ENCODE measurements around the gene CCDC57.
"Not testable (repeated sequence)": the region's sequence is repeated elsewhere in the genome, so short reads cannot be mapped to it uniquely, and the experiment has no call there.

CCDC57 gene

DNA sequence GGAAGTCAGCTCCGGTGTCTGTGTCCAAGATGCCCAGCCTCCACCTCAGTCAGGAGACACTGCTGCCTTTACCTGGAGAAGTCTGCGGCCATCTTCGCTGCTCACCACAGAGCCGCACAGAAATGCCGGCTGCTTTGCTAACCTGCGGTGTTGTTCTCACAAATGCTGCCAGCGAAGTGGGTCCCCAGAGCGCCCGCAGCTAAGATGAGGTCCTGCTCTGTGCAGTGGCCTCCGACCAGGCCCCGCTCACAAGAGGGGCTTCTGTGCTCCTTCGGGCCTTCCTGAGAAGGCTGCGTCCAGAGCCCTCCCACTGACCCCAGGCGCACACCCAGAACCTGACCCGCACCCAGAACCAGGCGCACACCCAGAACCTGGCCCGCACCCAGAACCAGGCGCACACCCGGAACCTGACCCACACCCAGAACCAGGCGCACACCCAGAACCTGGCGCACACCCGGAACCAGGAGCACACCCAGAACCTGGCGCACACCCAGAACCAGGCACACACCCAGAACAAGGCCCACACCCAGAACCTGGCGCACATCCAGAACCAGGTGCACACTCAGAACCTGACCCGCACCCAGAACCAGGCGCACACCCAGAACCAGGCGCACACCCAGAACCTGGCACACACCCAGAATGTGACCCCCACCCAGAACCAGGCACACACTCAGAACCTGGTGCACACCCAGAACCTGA lies 63.1 kb downstream of the CCDC57 start:
- no peak for DNase-seq

DNA sequence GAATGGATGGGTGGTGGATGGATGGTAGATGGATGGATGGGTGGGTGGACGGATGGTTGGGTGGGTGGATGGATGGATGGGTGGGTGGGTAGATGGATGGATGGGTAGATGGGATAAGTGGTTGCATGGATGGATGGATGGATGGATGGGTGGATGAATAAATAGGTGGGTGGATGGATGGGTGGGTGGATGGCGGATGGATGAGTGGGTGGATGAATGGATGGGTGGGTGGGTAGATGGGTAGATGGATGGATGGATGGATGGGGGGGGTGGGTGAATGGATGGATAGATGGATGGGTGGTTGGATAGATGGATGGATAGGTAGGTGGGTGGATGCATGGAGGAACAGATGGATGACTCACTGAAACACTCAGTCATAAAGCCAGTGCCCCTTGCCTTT lies 63.6 kb downstream of the CCDC57 start:
- DNase-seq: no peak

DNA sequence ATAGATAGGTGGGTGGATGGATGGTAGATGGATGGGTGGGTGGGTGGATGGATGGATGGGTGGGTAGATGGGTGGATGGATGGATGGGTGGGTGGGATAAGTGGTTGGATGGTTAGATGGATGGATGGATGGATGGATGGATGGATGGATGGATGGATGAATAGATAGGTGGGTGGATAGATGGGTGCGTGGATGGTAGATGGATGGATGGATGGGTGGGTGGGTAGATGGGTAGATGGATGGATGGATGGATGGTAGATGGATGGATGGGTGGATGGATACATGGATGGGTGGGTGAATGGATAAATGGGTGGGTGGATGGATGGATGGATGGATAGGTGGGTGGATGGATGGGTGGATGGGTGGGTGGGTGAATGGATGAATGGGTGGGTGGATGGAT lies 64.6 kb downstream of the CCDC57 start:
- no peak for DNase-seq

DNA sequence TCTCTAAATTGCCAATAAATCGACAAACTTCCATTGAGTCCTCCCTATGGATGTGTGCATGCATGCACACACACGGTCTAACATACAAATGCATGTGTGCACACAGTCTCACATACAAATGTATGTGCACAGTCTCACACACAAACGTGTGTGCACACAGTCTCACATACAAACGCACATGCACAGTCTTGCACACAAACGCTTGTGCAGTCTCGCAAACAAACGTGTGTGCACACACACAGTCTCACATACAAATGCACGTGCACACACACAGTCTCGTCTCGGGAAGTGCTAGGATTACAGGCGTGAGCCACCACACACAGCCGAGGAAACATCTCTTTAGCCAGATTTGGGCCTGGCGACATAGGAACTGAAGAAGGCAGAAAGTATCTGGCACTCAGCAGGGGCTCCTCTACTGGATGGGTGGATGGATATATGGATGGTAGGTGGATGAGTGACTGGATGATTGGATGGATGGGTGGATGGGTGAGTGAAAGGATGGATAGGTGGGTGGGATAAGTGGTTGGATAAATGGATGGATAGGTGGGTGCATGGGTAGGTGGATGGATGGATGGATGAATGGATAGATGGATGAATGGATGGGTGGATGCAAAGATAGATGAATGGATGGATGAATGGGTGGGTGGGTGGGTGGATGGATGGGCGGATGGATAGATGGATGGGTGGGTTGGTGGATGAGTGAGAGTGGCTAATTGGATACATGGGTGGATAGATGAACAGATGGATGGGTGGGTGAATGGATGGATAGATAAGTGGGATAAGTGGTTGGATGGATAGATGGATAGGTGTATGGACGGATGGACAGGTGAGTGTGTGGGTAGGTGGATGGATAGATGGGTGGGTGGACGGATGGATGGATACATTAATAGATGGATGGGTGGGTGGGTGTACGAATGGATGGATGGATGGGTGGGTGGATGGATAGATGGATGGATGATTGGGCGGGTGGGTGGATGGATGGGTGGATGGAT lies 65.7 kb downstream of the CCDC57 start:
- DNase-seq: no peak

DNA sequence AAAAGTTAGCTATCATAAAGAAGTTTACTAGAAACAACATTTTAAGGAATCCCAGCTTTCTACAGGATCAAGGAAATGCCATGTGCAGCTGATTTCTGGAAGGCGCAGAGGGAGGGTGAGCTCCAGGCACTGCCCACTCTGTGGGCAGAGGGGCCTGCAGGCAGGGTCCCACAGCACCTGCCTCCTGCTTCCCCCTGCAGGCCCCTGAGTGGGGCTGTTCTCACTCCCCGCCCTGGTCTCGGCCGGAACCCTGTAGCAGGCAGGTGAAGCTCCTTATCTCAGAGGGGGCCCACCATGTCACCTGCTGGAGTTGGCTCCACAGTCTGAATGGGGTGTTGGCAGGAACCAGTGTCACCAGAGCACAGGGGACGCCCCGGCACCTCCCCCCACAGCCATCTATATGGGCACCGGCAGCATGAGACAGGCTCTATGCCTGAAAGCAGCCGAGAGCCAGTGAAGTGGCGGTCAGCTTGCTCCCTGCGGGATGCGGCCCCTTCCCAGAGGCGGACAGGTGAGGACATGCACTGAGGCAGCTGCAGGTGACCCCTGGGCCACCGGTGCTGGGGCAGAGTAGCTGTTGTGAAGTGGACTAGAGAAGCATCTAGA lies 67.0 kb downstream of the CCDC57 start:
- no peak for DNase-seq

DNA sequence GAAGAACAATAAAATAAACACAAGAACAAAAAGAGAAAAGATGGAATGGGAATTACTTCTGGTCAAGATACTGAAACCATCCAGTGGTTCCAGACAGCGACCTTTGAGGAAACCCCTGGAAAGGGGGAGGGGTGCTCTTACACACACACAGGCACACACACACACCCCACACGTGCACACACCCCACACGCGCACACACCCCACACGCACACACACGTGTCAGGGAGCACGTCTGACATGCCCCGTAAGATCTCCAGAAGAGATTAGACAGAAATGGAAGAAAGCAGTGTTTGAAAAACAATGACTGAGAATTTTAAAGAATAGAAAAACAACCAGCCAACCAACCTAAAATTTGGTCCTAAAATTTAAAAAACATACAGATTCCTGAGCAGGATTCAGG lies 69.3 kb downstream of the CCDC57 start:
- DNase-seq: no peak

DNA sequence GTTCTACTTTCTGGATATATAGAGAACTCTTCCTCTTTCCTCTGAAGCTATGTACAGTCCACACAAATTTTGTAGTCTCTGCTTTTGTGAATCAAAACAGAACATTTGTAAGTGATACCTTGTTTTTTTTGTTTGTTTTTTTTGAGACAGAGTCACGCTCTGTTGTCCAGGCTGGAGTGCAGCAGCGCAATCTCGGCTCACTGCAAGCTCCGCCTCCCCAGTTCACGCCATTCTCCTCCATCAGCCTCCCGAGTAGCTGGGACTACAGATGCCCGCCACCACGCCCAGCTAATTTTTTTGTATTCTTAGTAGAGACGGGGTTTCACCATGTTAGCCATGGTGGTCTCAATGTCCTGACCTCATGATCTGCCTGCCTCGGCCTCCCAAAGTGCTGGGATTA lies 72.7 kb downstream of the CCDC57 start:
- DNase-seq: not testable (repeated sequence)

DNA sequence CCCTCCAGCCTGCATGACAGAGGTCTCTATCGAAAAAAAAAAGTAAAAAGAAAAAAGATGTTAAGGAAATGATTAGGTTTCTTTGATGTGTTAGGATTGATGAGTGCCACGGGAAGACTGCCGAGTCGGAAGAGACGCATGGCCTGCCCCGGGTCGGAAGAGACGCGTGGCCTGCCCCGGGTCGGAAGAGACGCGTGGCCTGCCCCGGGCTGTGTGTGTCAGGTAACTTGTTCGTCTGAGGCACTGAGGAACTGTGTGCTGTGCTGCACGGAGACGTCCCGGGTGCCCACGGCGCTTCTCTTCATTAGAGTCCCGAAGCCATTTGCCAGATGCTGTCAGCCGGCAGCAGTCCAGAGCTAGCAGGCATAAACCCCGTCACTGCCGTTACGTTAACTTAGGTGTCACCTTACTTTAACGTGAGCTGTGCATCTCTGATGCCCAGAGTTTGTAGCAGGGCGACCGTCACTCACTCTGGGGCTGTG lies 74.1 kb downstream of the CCDC57 start:
- no peak for DNase-seq

DNA sequence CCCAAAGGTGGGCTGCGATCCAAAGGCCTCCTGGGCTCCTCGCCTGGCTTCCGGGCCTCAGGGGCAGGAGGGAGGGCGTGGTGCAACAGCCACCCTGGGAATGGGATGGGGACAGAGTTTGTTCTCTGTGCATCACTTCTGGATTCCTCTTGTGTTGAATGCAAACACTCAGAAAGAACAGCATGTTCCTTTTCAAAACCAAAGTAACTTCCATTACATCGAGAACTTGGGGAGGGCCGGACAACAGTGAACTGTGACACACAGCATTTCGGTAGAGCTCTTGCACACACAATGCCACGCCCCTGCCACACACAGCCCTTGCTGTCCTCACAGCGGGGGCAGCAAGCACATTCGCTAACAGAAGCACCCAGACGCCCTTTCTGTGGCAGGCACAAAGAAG lies 78.5 kb downstream of the CCDC57 start:
- DNase-seq: no peak

DNA sequence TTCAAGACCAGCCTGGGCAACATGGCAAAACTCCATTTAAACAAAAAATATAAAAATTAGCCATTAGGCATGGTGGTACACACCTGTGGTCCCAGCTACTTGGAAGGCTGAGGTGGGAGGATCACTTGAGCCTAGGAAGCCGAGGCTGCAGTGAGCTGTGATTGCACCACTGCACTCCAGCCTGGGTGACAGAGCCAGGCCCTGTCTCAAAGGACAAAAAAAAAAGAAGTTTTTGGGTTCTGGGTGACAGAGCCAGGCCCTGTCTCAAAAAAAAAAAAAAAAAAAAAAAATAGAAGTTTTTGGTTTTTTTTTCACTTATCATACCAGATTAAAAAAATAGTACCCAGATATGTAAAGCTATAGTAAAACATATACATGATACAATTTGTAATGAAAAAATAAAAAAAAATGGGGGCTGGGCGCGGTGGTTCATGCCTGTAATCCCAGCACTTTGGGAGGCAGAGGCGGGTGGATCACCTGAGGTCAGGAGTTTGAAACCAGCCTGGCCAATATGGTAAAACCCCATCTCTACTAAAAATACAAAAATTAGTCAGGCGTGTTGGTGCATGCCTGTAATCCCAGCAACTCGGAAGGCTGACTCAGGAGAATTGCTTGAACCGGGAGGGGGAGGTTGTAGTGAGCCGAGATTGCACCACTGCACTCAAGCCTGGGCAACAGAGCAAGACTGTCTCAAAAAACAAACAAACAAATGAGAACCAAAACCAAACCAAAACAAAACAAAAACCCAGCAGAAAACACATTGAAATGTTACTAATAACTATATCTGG lies 79.3 kb downstream of the CCDC57 start:
- DNase-seq: peak; percentile 9 to 61 (median 53)

DNA sequence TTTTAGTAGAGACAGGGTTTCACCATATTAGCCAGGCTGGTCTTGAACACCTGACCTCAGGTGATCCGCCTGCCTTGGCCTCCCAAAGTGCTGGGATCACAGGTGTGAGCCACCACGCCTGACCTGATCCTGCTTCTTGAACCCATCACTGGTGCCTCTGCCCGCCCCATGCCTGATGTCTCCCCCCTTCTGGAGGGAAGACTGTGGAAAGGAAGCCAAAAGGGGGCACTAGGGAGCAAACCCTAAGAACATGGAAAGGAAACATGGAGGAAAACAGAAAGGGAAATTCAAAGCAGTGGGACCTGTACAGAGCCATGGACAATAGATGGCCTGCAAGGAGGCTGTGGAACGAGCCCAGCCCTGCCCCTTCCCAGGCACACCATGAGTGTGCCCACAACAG lies 83.5 kb downstream of the CCDC57 start:
- DNase-seq: peak in 2 of 3 donors; percentile 14 to 30

DNA sequence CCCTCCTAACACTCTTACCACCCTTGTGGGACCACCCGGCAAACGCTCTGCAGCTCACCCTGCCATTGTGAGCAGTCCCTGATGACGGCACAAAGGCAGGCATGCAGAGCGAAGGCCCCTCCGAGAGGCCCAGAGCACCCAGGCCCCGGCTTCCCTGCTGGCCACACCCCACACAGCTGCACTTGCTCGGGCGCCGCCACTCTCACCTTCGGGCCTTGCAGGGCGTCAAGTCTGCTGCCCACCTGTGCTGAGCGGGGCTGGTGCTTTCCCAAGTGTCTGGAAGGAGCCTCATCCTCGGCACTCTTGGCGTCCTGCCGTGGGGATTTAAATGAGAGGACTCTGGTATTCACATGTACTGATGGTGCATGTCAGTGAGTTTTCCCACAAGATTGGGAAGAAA lies 84.4 kb downstream of the CCDC57 start:
- DNase-seq: no peak

DNA sequence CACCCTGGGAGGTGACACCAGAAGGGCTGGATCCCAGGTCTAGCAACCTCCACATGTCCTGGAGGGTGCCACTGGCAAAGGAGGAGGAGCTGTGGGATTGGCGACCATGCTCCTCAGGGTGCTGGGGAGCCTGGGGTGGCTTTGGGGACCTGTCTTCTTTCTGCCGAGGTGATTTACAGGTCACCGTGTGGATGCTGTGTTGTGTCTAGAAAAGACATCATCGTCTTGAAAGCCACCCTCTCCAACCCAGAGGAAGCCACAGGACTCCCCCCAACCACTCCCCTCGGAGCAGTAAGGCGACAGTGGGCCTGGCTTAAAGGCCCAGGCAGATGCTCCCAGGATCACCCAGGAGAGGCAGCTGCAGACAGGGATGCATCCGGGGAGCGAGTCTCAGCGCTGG lies 84.9 kb downstream of the CCDC57 start:
- DNase-seq: no peak

DNA sequence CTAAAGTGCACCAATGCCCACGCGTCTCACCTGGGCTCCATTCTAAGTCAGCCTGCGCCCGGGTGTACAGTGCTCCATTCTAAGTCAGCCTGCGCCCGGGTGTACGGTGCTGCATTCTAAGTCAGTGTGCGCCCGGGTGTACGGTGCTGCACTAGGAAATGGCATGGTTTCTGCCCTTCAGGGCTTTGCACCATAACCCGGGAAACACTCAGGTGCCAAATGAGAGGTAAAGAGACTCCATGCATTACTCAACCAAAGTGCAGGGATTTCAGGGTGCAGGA lies 85.4 kb downstream of the CCDC57 start:
- DNase-seq: no peak

DNA sequence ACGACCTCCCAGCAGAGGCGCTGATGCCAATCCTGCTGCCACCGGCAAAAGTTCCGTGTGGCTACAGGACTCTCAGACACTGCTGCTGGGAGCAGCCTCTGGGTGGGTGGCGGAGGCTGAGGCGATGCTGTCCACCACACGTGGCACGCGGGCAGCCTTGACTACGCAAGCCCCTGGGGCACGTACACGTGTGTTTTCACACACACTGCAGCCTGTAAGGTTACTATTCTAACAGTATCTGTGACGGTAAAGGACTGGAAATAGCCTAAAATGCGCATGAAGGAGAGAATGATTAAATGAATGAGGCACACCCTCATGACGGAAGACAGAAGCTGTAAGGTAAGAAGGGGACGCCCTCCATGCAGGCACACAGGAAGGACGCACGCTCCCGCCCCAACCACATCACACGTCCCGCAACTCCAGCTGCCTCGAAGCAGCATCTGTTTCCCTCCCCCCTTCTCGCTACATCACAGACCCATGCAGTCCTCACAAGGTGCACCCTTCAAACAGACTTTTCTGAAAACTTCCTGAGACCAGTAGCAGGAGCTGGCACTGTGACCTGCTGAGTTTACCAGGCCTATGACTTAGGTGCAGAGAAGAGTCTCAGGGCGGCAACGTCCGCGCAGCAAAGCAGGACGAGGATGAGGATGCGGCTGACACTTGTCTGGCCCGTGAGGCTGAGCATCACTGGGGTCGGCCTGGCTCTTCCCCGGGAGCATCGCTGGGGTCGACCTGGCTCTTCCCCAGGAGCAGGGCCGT lies 85.9 kb downstream of the CCDC57 start:
- no peak for DNase-seq

DNA sequence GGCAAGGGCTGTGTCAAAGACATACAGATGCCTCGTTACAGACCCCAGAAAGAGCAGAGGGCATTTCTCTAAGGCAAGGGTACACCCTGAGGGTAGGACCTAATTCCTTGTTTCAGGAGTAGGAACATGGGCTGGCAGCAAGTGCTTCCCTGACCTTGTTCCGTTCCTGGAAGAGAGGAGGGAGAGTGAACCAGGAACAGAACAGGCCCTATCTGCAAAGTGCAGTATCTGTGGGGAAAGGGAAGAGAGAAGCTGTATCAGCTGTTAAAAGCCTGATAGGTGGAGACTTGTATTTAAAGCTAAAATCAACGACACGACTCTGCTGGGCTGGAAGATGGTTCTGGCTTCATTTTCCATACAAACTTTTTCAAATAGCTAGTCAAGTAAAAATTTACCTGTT lies 88.5 kb downstream of the CCDC57 start:
- DNase-seq: no peak

DNA sequence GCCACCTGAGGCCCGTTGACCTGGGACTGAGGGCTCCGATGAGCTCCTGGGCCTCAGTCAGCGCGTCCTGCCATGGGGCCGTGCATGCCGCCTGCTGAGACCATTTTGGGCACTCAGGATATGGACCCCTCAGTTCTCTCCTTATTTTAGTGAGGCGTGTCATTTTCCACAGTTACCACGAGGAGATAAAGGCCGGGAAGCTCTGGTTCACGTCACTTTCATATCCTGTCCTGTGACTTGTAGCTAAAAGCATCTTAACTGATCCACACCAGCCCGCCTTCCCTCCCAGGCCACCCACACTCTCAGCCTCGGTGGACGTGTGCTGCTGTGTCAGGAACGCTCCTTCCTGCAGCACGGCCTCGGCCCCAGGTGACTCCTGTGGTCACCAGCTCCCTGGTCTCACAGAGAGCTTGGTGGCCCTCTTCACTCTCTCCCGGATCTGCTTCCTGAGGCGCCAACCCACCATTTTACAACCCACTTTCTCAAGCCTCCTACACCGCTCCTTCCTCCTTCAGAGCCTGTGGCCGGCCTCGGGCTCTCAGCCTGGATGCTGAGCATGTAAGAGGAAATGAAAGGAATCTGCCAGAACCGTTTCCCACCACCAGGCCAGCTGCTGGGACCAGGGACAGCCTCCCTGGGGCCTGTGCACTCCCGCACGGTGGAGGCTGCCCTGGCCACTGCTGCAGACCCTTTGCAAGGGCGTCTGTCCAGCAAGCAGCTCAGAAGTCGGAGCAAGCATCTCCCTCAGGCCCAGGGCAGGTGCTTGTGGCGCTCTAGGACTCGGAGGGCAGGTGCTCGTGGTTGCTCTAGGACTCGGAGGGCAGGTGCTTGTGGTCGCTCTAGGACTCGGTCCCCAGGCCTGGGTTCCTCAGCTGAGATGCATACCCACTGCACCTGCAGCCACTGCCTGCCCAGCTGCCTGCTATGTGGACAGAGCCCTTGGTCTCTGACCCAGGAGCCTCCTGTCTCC lies 90.7 kb downstream of the CCDC57 start:
- DNase-seq: peak; percentile 10 to 56 (median 40)

DNA sequence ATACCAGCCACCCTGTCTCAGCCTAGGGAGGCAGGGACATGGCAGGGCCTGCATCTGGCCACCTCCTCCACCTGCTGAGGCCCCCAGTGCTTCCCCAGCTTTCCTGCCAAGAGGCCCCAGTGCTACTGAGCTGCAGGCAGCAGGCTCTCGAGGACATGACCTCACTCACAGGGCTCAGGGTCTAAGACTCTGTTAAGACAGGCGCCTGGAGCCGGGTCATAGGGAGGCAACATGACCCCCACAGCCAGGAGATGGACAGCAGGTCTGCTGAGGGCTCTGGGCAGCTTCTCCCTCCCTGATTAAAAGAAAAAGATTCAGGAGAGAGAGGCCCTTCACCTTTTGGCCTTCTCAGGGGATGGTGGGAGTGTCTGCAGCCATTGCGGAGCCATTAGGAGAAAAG lies 91.4 kb downstream of the CCDC57 start:
- no peak for DNase-seq

DNA sequence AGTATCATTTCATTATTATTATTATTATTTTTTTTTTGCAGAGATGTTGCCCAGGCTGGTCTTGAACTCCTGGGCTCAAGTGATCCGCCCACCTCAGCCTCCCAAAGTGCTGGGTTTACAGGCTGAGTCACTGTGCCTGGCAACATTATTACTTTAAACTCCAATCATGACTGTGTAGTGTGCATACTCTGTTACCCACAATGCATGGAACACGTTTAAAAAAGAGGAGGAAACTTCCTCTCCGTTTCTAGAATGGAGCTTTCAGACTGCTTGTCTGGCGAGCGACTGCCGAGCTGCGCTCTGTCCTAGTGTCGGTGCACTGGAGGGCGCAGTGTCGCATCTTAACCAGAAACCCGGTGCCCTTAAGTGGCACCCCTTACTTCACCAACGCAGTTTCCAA lies 92.5 kb downstream of the CCDC57 start:
- DNase-seq: peak in 1 of 3 donors; percentile 22

DNA sequence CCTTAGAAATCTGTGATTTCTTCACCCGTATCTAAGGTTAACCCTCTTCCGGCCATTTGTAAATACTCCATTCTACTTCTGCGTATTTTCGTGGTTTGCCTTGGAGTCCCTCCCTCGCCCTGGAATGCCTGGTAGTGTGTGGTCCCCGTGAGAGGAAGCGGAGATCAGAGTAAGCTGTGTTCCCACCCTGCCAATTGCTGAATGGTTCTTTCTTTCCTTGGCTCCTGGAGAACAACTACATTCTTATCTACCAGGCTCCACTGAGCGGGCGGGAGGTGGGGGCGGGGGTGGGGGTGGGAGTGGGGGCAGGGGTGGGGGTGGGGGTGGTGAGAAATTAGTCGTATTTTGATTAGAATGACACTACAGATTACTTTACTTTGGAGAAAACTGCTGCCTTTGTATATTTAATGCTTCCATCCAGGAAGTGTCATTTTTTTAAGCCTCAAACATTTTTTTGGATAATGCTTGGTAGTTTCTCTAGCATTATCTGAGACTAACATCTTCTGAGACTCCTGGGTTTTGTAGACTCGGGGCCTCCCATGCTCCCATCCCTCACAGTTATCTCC lies 93.7 kb downstream of the CCDC57 start:
- no peak for DNase-seq

All from suppressor macrophage treated with lipopolysaccharide for 1 hour (primary cell).